ENCODE measurements around the gene MFF.
"Not testable (repeated sequence)": the region's sequence is repeated elsewhere in the genome, so short reads cannot be mapped to it uniquely, and the experiment has no call there.

Gene MFF

GRCh38 chr2:227335713-227336112, 10.7 kb downstream of the MFF start:
- no peak for DNase-seq (ENCODE audit: low read depth)

DNA sequence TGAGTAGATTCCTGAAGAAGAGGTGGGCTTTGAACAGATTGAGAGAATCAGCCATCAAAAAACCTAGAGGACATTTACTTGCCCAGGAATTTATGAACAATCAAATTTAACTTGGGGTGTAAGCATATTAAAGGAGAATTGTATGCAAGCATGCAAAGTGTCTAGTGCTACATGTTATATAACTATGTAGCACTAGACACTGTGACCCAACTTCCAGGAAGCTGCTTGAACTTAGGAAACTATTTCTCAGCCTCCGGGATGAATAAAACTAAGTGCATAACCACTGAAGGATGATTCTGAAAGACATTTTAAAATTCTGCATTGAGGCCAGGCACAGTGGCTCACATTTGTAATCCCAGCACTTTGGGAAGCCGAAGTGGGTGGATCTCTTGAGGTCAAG, 12.4 kb downstream of the MFF start:
- no peak for DNase-seq (ENCODE audit: low read depth)

DNA sequence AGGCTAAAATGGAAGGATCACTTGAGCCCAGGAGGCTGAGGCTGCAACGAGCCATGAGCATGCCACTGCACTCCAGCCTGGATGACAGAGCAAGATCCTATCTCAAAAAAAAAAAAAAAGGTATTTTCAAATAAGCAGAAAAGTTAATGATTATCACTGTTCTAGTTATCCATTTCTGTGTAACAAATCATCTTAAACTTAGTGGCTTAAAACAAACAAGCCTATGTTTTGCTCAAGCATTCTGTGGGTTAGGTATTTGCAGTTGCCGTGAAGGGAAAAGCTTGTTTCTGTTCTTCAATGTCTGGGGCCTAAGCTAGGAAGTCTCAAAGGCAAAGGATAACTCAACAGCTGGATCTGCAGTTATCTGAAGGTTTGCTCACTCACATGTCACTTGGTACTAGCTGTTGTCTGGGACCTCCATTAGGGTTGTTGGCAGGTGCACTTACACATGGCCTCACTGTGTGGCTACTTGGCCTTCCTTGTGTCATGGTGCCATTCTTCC, 14.1 kb downstream of the MFF start:
- DNase-seq (ENCODE audit: low read depth), result no peak

DNA sequence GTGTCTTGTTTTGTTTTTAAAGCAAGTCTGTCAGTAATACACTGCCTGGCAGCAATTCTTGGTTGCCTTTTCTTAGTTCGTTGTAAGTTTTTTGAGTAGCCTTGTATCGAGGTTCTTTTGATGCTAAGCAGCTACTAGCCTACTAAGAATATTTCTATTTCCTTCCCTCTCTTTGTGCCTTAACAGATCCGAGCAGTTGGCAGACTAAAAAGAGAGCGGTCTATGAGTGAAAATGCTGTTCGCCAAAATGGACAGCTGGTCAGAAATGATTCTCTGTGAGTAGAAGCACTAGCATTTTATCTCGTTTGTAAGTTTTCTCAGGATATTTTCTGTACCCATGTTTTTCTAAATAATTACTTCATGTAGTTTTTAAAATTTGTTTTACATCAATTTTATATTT, 15.1 kb downstream of the MFF start:
- no peak for DNase-seq (ENCODE audit: low read depth)

- no peak for DNase-seq (ENCODE audit: low read depth)
Observed at GRCh38 chr2:227341553-227341952, 16.5 kb downstream of the MFF start.

- no peak for DNase-seq (ENCODE audit: low read depth)
Observed at GRCh38 chr2:227344231-227344630, 19.2 kb downstream of the MFF start.

GRCh38 chr2:227347117-227347516, 22.1 kb downstream of the MFF start:
- DNase-seq (ENCODE audit: low read depth), result no peak

DNA sequence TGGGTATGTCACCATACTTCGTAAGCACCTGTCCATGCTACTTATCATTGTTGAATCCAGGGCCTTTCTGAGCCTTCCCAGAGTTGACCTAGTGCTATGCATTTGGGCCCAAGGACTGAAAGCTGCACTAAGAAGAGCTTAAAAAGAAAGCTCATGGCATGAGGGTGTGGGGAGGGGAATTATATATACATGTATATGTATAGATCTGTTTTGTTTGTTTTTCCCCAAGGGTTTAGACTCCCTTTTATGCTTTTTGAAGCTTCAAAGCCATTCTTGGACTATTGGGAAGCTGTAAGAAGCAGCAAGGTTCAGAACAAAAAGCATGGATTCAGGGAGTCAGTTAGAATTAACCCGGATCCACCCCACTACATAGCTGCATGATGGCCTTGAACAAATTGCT, 23.3 kb downstream of the MFF start:
- DNase-seq (ENCODE audit: low read depth), result no peak

- DNase-seq (ENCODE audit: low read depth), result no peak
Observed at GRCh38 chr2:227349989-227350612, 25.1 kb downstream of the MFF start.

- DNase-seq (ENCODE audit: low read depth), result no peak
Observed at GRCh38 chr2:227351639-227352038, 26.6 kb downstream of the MFF start.

GRCh38 chr2:227360351-227360750, 35.3 kb downstream of the MFF start:
- no peak for DNase-seq (ENCODE audit: low read depth)

- no peak for DNase-seq (ENCODE audit: low read depth)
Observed at GRCh38 chr2:227363756-227364155, 38.7 kb downstream of the MFF start.

DNA sequence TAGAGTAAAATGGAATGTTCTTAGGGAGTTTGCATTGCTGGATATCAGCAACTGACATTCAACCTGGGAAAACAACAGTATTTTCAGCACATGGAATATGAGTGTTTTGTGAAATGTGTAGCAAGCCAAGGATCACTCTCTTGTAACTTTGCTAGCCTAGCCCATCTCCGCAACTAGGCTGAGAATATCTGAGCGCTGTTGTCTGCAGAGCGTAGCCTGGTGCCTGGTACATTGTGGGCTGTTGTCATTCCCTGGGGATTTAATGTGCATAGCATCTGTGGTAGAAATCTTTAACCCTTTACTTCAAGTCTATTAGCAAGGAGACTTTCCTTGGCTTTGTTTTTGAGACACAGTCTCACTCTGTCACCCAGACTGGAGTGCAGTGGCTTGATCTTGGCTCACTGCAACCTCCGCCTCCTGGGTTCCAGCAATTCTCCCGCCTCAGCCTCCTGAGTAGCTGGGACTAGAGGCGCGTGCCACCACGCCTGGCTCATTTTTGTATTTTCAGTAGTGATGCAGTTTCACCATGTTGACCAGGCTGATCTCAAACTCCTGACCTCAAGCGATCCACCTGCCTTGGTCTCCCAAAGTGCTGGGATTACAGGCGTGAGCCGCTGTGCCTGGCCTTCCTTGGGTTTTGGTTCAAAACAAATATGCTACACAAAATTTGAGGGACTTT, 39.7 kb downstream of the MFF start:
- not testable (repeated sequence) for DNase-seq (ENCODE audit: low read depth)

DNA sequence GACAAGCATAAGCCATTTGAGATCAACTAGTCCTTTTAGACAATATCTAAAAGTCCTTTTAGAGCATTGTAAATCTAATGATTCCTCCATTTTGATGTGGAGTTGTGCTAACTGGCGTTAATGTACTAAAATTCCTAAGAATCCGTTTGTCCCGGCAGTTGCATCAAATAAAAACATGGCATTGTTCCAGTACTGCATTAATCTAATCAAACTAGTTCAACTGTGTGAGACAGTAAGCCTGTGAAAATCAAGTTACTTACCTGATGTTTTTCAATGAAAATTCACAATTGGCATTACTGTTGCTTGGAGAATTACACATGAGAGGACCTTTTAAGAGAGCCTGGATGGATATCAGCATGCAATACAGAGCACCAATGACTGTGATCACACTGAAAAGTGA, 40.8 kb downstream of the MFF start:
- no peak for DNase-seq (ENCODE audit: low read depth)

GRCh38 chr2:227366769-227367426, 41.8 kb downstream of the MFF start:
- no peak for DNase-seq (ENCODE audit: low read depth)

DNA sequence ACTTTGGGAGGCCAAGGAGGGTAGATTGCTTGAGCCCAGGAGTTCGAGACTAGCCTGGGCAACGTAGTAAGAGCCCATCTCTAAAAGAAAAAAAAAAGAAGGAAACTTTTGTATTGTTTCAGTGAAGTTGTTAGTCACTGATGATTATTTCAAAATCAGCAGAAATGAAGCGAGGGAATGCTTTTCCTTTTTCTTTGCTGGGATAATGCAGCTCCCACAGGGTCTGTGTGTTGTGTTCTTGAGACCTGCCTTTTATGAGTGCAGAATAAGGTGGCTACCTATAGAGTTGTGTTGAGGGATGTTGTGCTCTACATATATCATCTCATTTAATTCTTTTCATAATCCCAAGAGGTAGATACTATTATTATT, 42.4 kb downstream of the MFF start:
- no peak for DNase-seq (ENCODE audit: low read depth)

DNA sequence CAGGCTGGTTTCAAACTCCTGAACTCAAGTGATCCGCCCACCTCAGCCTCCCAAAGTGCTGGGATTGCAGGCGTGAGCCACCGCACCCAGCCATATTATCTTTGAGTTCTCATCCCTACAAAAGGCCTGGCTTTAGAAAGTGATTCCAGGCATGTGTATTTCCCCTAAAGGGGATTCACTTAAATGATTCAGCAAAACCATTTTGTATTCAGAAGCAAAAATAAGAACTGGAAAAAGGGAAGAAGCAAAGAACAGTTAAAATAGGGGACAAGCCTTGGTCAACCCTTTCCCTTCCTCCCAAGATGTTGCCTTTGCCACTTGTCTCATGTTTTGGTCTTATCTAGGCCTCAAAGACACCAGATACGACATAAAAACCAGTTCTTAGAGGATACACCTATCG, 43.5 kb downstream of the MFF start:
- no peak for DNase-seq (ENCODE audit: low read depth)

DNA sequence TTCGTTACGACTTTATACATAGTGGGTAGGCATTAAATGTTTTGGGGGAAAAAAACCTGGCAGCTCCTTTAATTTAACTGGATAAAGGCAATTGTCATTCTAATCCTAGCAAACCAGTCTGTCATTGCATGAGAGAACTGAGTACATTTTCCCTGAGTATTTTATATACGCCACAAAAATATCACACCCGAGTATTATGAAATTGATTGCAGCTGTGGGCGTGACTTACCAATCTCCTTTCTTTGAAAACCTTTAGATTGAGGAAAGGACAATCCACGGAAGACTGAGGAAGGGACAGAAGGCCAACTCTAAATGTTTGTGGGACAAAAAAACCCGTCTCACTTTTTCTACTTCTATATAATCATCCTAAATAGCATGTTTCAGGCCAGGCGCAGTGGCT, 45.0 kb downstream of the MFF start:
- no peak for DNase-seq (ENCODE audit: low read depth)

- DNase-seq (ENCODE audit: low read depth), result no peak
Observed at GRCh38 chr2:227370791-227371312, 45.8 kb downstream of the MFF start.

- no peak for DNase-seq (ENCODE audit: low read depth)
Observed at GRCh38 chr2:227373389-227373788, 48.3 kb downstream of the MFF start.

DNA sequence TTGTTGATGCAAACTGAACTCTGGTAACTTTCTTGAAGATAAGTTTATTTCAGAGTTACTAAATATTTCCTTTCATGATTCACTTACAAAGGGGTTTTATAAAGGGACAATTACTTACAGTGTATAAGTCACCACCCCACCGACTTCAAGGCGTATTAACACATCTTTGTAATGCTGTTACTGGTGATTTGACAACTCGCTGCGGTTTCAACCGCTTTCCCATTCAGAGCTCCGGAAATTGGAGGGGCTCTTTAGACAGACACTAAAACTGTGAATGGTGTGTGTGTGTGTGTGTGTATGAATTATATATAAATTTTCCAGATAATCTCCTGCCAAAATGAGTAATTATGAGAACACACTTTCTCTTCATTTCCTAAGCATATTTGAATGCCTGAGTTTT, 49.1 kb downstream of the MFF start:
- no peak for DNase-seq (ENCODE audit: low read depth)

DNA sequence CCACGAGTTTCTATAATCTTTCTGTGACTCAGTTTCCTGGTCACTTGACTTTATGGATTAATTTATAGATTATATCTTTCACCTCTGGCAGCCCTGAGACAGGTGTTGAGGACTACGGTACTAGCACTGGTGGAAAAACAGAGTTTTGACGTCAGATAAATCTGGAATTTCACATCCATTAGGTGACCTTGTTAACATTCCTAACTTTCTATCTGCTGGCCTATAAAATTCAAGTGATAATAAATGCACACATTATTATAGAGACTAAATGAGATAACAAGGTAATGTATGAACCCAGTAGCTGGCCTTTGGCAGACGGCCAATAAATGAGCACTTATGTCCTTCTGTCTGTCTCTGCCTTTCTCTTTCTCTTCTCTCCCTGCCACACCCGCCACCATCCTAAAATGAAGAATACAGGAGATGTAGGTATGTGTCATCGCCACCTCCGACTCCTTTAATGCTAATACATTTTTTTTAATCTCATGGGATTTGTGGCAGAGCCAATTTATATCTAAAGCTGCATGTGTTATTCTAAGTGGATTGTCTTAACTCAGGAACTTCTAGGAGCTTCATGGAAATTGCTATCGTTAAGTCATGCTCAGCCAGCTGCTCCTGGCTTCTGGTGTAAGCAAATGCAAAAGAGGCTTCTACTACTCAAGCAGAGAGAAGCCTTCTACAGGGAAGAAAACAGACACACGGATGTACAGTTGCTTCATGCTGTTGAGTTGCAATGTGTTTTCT, 51.8 kb downstream of the MFF start:
- DNase-seq (ENCODE audit: low read depth), result no peak
